Activated T-helper 1 cell treated with anti-CD3 and anti-CD28 coated beads, Interleukin-2, amount 50 U/mL, for 16 hours (primary cell): ENCODE measurements around the gene NUTM2B.
"Not testable (repeated sequence)": the region's sequence is repeated elsewhere in the genome, so short reads cannot be mapped to it uniquely, and the experiment has no call there.

Source experiments
- DNase-seq, 2 donors: peaks; one replicate each; pipeline ENCODE4 v3.0.0-alpha.2; 2020; ENCODE audit warnings: low read depth in 1 of 2, low spot score in 1 of 2

Gene NUTM2B

DNA sequence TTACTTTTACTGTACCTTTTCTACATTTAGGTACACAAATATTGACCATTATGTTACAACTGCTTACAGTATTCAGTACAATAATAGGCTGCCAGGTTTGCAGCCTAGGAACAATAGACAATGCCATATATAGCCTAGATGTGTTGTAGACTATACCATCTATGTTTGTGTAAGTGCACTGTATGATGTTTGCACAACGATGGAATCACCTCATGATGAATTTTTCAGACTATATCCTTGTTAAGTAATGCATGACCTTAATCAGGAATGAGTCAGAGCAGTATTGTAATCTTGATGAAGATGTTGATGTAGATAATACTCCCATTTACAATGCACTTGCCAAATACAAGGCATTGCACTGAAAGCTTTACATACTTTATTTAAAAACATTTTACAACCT lies 23.6 kb downstream of the NUTM2B start:
- DNase-seq: not testable (repeated sequence)

DNA sequence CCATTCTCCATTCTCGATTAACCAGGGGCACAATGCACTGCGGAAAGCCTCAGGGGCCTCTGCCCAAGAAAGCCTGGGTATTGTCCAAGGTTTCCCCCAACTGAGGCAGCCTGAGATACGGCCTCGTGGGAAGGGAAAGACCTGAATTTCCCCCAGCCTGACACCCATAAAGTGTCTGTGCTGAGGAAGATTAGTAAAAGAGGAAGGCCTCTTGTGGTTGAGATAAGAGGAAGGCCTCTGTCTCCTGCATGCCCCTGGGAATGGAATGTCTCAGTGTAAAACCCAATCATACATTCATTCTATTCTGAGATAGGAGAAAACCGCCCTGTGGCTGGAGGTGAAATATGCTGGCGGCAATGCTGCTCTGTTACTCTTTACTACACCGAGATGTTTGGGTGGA lies 41.8 kb downstream of the NUTM2B start:
- not testable (repeated sequence) for DNase-seq

DNA sequence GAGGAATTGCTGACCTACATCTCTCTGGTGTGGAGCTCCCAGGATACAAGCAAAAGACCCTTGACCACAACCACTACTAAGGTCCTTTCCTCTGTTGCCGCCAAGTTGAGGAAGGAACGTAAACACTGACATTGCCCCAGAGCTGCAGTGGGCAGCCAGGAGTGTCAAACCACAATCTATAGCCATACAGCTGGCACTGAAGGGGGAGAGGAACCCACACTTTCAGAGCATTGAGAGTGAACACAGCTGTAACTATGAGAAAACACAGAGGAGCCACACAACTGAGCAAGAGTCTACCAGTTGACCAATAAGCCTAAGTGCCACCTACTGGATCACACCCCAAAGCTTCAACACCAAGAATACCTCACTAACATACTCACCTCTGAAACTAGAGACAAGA lies 45.5 kb downstream of the NUTM2B start:
- not testable (repeated sequence) for DNase-seq

DNA sequence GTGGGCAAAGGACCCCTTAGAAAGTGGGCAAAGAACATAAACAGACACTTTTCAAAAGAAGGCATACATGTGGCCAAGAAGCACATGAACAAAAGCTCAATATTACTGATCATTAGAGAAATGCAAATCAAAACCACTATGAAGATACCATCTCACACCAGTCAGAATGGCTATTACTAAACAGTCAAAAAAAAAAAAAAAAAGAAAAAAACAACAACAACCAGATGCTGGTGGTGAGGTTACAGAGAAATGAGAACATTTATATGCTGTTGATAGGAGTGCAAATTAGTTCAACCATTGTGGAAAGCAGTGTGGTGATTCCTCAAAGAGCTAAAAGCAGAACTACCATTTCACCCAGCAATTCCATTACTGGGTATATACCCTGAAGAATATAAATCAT lies 50.6 kb downstream of the NUTM2B start:
- DNase-seq: not testable (repeated sequence)

DNA sequence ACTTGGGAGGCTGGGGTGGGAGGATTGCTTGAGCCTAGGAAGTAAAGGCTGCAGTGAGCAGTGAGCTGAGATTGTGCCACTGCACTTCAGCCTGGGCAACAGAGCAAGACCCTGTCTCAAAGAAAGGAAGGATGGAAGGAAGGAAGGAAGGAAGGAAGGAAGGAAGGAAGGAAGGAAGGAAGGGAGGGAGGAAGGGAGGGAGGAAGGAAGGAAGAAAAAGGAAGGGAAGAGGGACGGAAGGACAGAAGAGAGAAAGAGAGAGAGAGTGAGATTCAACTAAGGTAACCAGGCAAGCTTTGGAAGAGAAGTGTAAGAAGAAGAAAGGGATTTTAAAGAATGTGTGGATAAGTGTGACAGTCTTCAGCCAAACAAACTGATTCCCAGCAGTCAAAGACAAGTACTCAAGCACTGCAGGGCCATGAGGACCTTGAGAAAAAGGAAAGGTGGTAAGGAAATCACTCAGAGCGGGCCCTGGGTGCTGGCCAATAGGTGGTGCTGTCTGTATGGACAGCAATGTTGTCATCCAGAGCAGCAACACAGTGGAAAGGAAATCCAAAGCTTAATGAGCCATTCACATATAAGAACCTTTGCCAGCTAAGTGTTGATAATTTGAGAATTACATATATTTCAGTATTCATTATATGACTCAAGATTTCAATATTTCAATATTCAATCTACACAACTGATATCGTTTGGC lies 55.4 kb downstream of the NUTM2B start:
- not testable (repeated sequence) for DNase-seq
